Mucosa of descending colon (tissue), 3 donors: ENCODE results near the gene GRIN2C. TPM values are rescaled to one million over a fixed set of nuclear protein-coding genes. Genes with fewer than 3 reads are reported as not detected.

Experiments
- ATAC-seq: fragments of 200-7000 bp; cut with Tn5 transposase; one replicate; pipeline ENCODE4 v1.9.1; 2020; ENCODE audit warnings: mild to moderate bottlenecking, moderate library complexity
- DNase-seq, 3 donors: peaks; one replicate each; pipeline ENCODE4 v3.0.0-alpha.2; 2020
- H3K36me3 ChIP-seq: fragments of 200-600 bp; one replicate; pipeline ENCODE4 v1.8.0; 2021; ENCODE audit warnings: low read depth, mild to moderate bottlenecking
- H3K4me1 ChIP-seq: fragments of 200-600 bp; one replicate; pipeline ENCODE4 v1.8.0; 2021; ENCODE audit warnings: low read depth, mild to moderate bottlenecking
- H3K4me3 ChIP-seq: fragments of 200-600 bp; one replicate; pipeline ENCODE4 v1.8.0; 2021; ENCODE audit warnings: mild to moderate bottlenecking
- H3K9me3 ChIP-seq: fragments of 200-600 bp; one replicate; pipeline ENCODE4 v1.8.0; 2021; ENCODE audit warnings: mild to moderate bottlenecking
- intact Hi-C, 2 donors: fragments of 100-400 bp; cut with DNase I in 1 of 2; cut with micrococcal nuclease in 1 of 2; formaldehyde crosslinking; loops; one replicate each; pipeline versions ENCODE4 v1.11.0 to v1.11.1; 2022; cut with DNase I, micrococcal nuclease
- total RNA-seq, 3 donors: library from RNA; stranded (reverse); fragmentation: NEBNext Ultra II Directional in 2 of 3; extraction: Animal tissue kit (Norgen Biotek cat#: 25700) in 2 of 3; gene quantifications; one replicate each; pipeline versions ENCODE4 v1.2.1 to v1.2.4, GENCODE V29; 2021 to 2023
- TF ChIP-seq, protein P1 (sequence below): fragments of 200-600 bp; IDR thresholded peaks from one replicate; pipeline ENCODE4 v1.8.0; 2022; ENCODE audit warnings: antibody characterized with exemption, mild to moderate bottlenecking
- donor health status: DM: no; HTN: no; CAD: no; lungs with moderate emphysema.
- donor health status: DM: no; HTN: no; CAD: no.
- donor health status: DM: no; HTN: yes; CAD: no.

GRIN2C gene
- total RNA-seq, 3 donors from 2014 or later: 0.35 to 1.4 (median 0.55) TPM

DNA sequence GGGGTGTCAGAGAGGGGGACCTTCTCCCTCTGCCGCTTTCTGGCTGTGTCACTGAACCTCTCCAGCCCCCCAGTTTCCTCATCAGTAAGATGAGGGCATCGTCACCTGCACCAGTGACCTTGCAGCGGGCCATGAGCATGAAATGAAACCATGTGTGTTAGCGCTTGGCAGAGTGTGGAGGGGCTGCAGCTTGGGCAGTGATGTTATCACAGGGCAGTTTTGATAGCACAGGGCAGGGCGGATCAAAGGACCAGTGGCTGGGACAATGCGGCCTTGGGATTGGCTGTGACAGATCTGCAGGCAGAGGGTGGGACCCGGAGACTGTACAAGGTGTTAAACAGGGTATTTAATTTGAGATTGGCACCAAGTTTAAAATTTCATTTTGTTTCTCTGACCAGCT is 44.6 kb downstream of the GRIN2C start:
- Histone ChIP-seq H3K4me3 (no peak overlapping the region), H3K4me1 (no peaks in the 10 kb centered on the region), H3K36me3 (no peaks in the 10 kb centered on the region), H3K9me3 (no peaks in the 10 kb centered on the region)
- no peak for DNase-seq
- TF ChIP-seq, protein P1, sequence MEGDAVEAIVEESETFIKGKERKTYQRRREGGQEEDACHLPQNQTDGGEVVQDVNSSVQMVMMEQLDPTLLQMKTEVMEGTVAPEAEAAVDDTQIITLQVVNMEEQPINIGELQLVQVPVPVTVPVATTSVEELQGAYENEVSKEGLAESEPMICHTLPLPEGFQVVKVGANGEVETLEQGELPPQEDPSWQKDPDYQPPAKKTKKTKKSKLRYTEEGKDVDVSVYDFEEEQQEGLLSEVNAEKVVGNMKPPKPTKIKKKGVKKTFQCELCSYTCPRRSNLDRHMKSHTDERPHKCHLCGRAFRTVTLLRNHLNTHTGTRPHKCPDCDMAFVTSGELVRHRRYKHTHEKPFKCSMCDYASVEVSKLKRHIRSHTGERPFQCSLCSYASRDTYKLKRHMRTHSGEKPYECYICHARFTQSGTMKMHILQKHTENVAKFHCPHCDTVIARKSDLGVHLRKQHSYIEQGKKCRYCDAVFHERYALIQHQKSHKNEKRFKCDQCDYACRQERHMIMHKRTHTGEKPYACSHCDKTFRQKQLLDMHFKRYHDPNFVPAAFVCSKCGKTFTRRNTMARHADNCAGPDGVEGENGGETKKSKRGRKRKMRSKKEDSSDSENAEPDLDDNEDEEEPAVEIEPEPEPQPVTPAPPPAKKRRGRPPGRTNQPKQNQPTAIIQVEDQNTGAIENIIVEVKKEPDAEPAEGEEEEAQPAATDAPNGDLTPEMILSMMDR: no peak
- intact Hi-C loops: no loop called here
- no peak for ATAC-seq

DNA sequence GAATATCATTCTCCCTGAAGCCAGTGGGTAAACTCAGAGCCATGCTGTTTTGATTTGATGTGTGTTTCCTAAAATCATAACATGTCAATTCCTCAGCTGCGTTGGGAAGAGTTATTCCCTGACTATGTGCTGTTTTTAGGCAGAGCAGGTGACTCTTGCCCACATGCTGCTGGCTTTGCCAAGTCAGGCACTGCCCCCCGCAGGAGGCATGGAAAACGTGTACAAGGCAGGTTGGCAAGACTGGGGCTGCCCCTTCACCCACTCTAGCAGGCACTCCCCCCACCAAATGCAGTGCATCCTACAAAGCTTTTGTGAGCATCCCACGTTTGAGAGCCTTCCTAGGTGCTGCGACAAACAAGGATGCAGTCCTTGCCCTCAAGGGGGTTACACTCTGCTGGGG is 45.2 kb downstream of the GRIN2C start:
- TF ChIP-seq, protein P1: no peak
- no peak overlapping the region for H3K4me3 ChIP-seq
- no peaks in the 10 kb centered on the region for H3K9me3 ChIP-seq
- H3K36me3 ChIP-seq: no peaks in the 10 kb centered on the region
- no peaks in the 10 kb centered on the region for H3K4me1 ChIP-seq
- intact Hi-C loops: no loop called here
- ATAC-seq (no peak), DNase-seq (no peak)

DNA sequence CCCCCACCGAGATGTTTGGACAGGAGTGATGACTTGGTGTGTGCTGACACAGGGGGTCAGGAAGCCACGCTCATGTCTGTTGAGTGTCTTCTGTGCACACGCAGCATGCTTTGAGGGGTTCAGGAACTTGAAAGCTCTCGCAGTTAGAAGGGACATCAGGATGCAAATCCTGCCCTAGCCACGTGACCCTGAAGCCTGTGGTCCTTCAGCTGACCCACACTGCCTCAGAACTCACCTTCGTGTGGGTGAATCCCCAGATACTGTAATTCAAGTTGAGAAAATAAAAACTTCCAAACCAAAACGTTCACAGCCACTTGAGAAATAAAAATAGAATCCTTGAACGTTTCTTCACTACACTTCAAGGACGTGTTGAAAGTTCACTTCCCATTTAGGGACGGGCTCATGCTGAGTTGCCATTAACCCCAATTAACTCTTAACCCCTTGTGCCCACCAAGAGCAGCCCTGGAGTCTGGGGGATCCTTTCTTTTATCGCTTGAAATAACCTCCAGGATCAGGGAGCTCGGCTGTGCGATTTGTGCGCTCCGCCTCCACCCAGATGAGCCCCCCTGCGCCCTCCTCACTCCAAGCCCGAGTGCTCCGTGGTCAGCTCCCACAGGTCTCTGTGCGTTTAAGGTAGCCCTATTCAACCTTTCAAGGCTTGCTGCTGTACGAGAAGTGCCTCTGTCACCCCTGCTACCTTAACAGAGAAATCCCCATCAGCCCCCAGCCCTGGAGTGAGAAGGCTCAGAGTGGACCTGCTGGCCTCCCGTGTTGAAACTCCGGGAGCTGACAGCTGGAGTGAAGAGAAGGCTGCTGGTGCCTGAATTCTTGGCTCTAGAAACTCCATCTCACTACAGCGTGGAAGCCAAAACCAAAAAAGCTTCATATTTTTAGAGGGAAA is 47.3 kb downstream of the GRIN2C start:
- intact Hi-C loops: no loop called here
- H3K4me1 ChIP-seq: no peaks in the 10 kb centered on the region
- ATAC-seq (no peak), DNase-seq (no peak)
- no peaks in the 10 kb centered on the region for H3K36me3 ChIP-seq
- no peak overlapping the region for H3K4me3 ChIP-seq
- TF ChIP-seq, protein P1: no peak
- H3K9me3 ChIP-seq: no peaks in the 10 kb centered on the region

DNA sequence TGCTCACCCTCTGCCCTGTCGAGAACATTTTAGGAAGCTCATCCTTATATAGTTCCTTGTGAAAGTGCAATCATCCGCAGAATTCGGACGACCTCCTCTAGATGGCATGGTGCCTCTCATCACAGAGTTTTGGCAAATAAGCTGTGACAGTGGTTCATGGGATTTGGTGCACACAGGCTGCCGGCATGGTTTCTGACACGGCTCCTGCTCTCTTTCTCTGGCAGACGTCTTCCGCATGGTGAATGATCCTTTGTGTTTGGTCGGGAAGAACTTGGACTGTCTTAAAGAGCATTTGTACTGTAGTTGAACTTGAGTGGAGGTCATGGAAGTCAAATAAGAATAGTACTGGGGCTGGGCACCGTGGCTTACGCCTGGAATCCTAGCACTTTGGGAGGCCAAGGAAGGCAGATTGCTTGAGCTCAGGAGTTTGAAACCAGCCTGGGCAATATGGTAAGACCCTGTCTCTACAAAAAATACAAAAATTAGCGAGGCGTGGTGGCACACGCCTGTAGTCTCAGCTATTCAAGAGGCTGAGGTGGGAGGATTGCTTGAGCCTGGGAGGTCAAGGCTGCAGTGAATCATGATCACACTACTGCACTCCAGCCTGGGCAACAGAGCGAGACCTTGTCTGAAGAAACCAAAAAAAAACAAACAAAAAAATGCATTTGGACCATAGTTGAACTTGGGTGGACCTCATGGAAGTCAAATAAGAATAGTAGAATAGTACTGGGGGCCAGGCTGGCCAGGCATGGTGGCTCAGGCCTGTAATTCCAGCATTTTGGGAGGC is 48.8 kb downstream of the GRIN2C start:
- Histone ChIP-seq H3K4me3 (no peak overlapping the region), H3K9me3 (no peaks in the 10 kb centered on the region), H3K4me1 (no peaks in the 10 kb centered on the region), H3K36me3 (no peaks in the 10 kb centered on the region)
- ATAC-seq: no peak
- TF ChIP-seq, protein P1: no peak
- intact Hi-C loops: no loop called here
- DNase-seq: no peak

DNA sequence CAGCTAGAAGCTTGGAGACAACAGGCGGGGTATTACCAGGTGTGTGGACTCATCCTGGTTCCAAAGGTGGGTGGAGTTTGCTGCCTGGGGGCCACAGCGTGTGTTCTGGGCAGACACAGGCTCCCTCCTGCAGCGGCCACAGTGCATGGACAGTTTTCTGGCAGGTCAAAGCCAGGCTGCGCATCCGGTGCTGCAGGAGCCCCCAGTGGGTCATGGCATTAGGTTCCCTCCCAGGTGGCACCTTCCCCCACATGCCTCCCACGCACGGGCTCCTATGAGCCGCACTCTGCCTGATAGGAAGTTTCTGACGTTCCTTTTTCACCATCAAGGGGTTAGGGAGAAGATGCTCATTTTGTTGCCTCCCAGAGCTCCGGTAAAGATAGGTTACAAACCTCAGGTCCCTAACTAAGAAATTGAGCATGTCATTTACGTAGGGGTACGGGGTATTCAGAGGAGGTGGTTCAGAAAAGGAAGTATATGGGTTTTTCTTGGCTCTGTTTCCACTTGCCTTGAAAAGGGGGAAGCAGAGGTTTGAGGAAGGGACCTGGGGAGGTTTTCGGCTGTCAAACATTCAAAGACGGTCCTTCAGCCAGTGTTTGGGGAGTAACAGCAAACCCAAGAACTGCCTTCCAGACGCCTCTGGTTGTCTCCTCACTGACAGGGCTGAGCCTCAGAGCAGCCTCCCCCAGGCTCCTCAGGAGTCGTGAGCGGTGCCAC is 50.8 kb downstream of the GRIN2C start:
- intact Hi-C loops: no loop called here

More for the DNA sequence above, 50.8 kb downstream of the GRIN2C start:
- Histone ChIP-seq H3K9me3 (no peaks in the 10 kb centered on the region), H3K4me3 (no peak overlapping the region), H3K36me3 (no peaks in the 10 kb centered on the region), H3K4me1 (no peaks in the 10 kb centered on the region)
- TF ChIP-seq, protein P1: no peak
- ATAC-seq: no peak
- DNase-seq: no peak
